NCI-H1417 treated with DMSO at 0.1 percent for 48 hours (cell line): Measurements from ENCODE around the gene ACTRT3.
"Not testable (repeated sequence)": the region's sequence is repeated elsewhere in the genome, so short reads cannot be mapped to it uniquely, and the experiment has no call there.

Experiments
- DNase-seq: peaks from one replicate; lab custom pipeline; 2025; lab: John Stamatoyannopoulos, UW

ACTRT3 gene

GRCh38 chr3:169772897-169773816 is 3.8 kb upstream of the ACTRT3 start, which contains the start of gene MYNN:
TSS of gene MYNN (plus strand) at chr3:169773396. CDS start at chr3:169774296, 900 bp downstream.
- DNase-seq: peak; percentile 85

GRCh38 chr3:169772305-169772896 is 3.0 kb upstream of the ACTRT3 start:
- peak; percentile 80 for DNase-seq

- peak; percentile 95 for DNase-seq
These were observed 2.3 kb upstream of the ACTRT3 start for GRCh38 chr3:169771497-169772304.

- no peak for DNase-seq
These were observed 4.3 kb downstream of the ACTRT3 start, which contains the start of gene TERC for GRCh38 chr3:169764882-169765612. TSS of gene TERC (minus strand) at chr3:169765060.

GRCh38 chr3:169764312-169764881 is 5.0 kb downstream of the ACTRT3 start:
- DNase-seq: no peak

- DNase-seq: no peak
These were observed 8.9 kb downstream of the ACTRT3 start for GRCh38 chr3:169760479-169760878.

- no peak for DNase-seq
These were observed 10.1 kb downstream of the ACTRT3 start for GRCh38 chr3:169759256-169759655.

GRCh38 chr3:169758359-169758994 is 10.9 kb downstream of the ACTRT3 start:
- no peak for DNase-seq

GRCh38 chr3:169755488-169755887 is 13.9 kb downstream of the ACTRT3 start:
- no peak for DNase-seq

- DNase-seq: no peak
These were observed 14.7 kb downstream of the ACTRT3 start for GRCh38 chr3:169754711-169755110.

- no peak for DNase-seq
These were observed 17.5 kb downstream of the ACTRT3 start for GRCh38 chr3:169751875-169752274.

- no peak for DNase-seq
These were observed 18.7 kb downstream of the ACTRT3 start for GRCh38 chr3:169750665-169751064.

- DNase-seq: no peak
These were observed 20.7 kb downstream of the ACTRT3 start for GRCh38 chr3:169748670-169749069.

- no peak for DNase-seq
These were observed 22.4 kb downstream of the ACTRT3 start for GRCh38 chr3:169746924-169747323.

GRCh38 chr3:169744366-169745054 is 24.9 kb downstream of the ACTRT3 start:
- DNase-seq: no peak

- no peak for DNase-seq
These were observed 30.3 kb downstream of the ACTRT3 start for GRCh38 chr3:169739067-169739466.

GRCh38 chr3:169731857-169732256 is 37.5 kb downstream of the ACTRT3 start:
- not testable (repeated sequence) for DNase-seq

GRCh38 chr3:169722724-169723123 is 46.6 kb downstream of the ACTRT3 start:
- DNase-seq: no peak

GRCh38 chr3:169718415-169718814 is 50.9 kb downstream of the ACTRT3 start:
- not testable (repeated sequence) for DNase-seq
